SK-N-SH (cell line): ENCODE data around the gene LCN15.

Experiments used
- EP300 ChIP-seq, 2 experiments: IDR thresholded peaks; 2 replicates each; pipeline versions ENCODE4 v1.4.0 to v1.6.1; 2012; ENCODE audit warnings: borderline replicate concordance in 1 of 2, low read depth in 1 of 2, low read length in 1 of 2
- MXI1 ChIP-seq: IDR thresholded peaks from 2 replicates; pipeline ENCODE4 v1.6.1; 2012; ENCODE audit warnings: mild to moderate bottlenecking, low read depth, low read length, improper control_type of control experiment
- RAD21 ChIP-seq: IDR thresholded peaks from 2 replicates; pipeline ENCODE4 v1.6.1; 2012; ENCODE audit warnings: mild to moderate bottlenecking, low read length
- RFX5 ChIP-seq: IDR thresholded peaks from 2 replicates; pipeline ENCODE4 v1.6.1; 2012; ENCODE audit warnings: mild to moderate bottlenecking, improper control_type of control experiment, low read length
- SIN3A ChIP-seq: IDR thresholded peaks from 2 replicates; pipeline ENCODE4 v1.6.1; 2012; ENCODE audit warnings: low read depth, mild to moderate bottlenecking, low read length, moderate library complexity, borderline replicate concordance
- TF ChIP-seq, protein P1 (sequence below): fragments of 200-600 bp; sonication (generic); IDR thresholded peaks from 2 replicates; pipeline ENCODE4 v1.6.1; 2017; ENCODE audit warnings: antibody characterized with exemption, mild to moderate bottlenecking, moderate library complexity
- TF ChIP-seq, protein P2 (sequence below): IDR thresholded peaks from 2 replicates; pipeline ENCODE4 v1.4.0; 2012; ENCODE audit warnings: low read depth, borderline replicate concordance
- TF ChIP-seq, protein P3 (sequence below): IDR thresholded peaks from 2 replicates; pipeline ENCODE4 v1.4.0; 2012; ENCODE audit warnings: low read depth, borderline replicate concordance
- TF ChIP-seq, protein P4 (sequence below): IDR thresholded peaks from 2 replicates; pipeline ENCODE4 v1.6.1; 2012; ENCODE audit warnings: mild to moderate bottlenecking, low read depth, low read length, moderate library complexity

DNA sequence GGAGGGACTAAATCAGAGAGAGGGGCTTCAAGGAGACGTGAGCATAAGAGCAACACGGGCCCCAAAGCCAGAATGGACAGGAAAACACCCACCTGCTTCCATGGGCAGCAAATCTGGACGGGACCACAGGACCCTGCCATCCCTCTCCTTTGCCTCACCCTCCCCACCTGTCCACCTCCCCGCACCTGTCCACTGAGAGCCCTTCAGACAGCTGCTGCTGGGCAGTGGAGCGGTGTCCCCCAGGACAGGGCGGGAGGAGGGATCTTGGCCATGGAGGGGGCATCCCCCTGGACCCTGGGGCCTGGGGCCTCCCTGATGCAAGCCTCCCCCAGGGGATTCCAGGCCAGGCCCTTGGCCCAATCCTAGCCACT is 34.4 kb upstream of the LCN15 start:
- TF ChIP-seq, protein P1, sequence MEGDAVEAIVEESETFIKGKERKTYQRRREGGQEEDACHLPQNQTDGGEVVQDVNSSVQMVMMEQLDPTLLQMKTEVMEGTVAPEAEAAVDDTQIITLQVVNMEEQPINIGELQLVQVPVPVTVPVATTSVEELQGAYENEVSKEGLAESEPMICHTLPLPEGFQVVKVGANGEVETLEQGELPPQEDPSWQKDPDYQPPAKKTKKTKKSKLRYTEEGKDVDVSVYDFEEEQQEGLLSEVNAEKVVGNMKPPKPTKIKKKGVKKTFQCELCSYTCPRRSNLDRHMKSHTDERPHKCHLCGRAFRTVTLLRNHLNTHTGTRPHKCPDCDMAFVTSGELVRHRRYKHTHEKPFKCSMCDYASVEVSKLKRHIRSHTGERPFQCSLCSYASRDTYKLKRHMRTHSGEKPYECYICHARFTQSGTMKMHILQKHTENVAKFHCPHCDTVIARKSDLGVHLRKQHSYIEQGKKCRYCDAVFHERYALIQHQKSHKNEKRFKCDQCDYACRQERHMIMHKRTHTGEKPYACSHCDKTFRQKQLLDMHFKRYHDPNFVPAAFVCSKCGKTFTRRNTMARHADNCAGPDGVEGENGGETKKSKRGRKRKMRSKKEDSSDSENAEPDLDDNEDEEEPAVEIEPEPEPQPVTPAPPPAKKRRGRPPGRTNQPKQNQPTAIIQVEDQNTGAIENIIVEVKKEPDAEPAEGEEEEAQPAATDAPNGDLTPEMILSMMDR, result no peak
- TF ChIP-seq, protein P2, sequence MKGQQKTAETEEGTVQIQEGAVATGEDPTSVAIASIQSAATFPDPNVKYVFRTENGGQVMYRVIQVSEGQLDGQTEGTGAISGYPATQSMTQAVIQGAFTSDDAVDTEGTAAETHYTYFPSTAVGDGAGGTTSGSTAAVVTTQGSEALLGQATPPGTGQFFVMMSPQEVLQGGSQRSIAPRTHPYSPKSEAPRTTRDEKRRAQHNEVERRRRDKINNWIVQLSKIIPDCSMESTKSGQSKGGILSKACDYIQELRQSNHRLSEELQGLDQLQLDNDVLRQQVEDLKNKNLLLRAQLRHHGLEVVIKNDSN, result no peak
- TF ChIP-seq, protein P3, sequence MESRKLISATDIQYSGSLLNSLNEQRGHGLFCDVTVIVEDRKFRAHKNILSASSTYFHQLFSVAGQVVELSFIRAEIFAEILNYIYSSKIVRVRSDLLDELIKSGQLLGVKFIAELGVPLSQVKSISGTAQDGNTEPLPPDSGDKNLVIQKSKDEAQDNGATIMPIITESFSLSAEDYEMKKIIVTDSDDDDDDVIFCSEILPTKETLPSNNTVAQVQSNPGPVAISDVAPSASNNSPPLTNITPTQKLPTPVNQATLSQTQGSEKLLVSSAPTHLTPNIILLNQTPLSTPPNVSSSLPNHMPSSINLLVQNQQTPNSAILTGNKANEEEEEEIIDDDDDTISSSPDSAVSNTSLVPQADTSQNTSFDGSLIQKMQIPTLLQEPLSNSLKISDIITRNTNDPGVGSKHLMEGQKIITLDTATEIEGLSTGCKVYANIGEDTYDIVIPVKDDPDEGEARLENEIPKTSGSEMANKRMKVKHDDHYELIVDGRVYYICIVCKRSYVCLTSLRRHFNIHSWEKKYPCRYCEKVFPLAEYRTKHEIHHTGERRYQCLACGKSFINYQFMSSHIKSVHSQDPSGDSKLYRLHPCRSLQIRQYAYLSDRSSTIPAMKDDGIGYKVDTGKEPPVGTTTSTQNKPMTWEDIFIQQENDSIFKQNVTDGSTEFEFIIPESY, result no peak
- no peak for TF ChIP-seq EP300 (IDR thresholded peaks at IDR 0.05; ENCODE audit: borderline replicate concordance in 1 of 2, low read depth in 1 of 2, low read length in 1 of 2)
- TF ChIP-seq RAD21, result no peak
- TF ChIP-seq SIN3A, result no peak
- TF ChIP-seq MXI1, result no peak
- TF ChIP-seq, protein P4, sequence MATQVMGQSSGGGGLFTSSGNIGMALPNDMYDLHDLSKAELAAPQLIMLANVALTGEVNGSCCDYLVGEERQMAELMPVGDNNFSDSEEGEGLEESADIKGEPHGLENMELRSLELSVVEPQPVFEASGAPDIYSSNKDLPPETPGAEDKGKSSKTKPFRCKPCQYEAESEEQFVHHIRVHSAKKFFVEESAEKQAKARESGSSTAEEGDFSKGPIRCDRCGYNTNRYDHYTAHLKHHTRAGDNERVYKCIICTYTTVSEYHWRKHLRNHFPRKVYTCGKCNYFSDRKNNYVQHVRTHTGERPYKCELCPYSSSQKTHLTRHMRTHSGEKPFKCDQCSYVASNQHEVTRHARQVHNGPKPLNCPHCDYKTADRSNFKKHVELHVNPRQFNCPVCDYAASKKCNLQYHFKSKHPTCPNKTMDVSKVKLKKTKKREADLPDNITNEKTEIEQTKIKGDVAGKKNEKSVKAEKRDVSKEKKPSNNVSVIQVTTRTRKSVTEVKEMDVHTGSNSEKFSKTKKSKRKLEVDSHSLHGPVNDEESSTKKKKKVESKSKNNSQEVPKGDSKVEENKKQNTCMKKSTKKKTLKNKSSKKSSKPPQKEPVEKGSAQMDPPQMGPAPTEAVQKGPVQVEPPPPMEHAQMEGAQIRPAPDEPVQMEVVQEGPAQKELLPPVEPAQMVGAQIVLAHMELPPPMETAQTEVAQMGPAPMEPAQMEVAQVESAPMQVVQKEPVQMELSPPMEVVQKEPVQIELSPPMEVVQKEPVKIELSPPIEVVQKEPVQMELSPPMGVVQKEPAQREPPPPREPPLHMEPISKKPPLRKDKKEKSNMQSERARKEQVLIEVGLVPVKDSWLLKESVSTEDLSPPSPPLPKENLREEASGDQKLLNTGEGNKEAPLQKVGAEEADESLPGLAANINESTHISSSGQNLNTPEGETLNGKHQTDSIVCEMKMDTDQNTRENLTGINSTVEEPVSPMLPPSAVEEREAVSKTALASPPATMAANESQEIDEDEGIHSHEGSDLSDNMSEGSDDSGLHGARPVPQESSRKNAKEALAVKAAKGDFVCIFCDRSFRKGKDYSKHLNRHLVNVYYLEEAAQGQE, result no peak
- no peak for TF ChIP-seq RFX5
